Upper lobe of left lung (tissue), 4 donors: Measurements from ENCODE around the gene NDUFB11.

Experiments
- CTCF ChIP-seq, 6 experiments: fragments of 450-650 bp in 4 of 6; fragments of 200-600 bp in 2 of 6; sonication (generic) in 2 of 6; IDR thresholded peaks; one replicate each; pipeline ENCODE4 v1.5.1; 2016 to 2019; ENCODE audit warnings: antibody characterized with exemption in 6 of 6
- POLR2AphosphoS5 ChIP-seq, 2 donors: sonication (generic); formaldehyde crosslinking; IDR thresholded peaks; one replicate each; pipeline ENCODE4 v1.5.1; 2017; ENCODE audit warnings: antibody characterized with exemption in 2 of 2

- no peak for TF ChIP-seq POLR2AphosphoS5 (IDR thresholded peaks at IDR 0.05)
- no peak for TF ChIP-seq CTCF (IDR thresholded peaks at IDR 0.05)
Measured at GRCh38 chrX:47177079-47177478, 32.6 kb upstream of the NDUFB11 start.
